HCT116 (cell line): ENCODE results near the gene AAR2.

ENCODE experiments used
- EZH2 ChIP-seq: fragments of 200-600 bp; sonication (generic); IDR thresholded peaks from 2 replicates; pipeline ENCODE4 v1.6.1; 2017; ENCODE audit warnings: antibody characterized with exemption, mixed run types
- EZH2phosphoT487 ChIP-seq: fragments of 200-600 bp; IDR thresholded peaks from 2 replicates; pipeline ENCODE4 v1.6.1; 2018; ENCODE audit warnings: antibody characterized with exemption, borderline replicate concordance
- POLR2A ChIP-seq: IDR thresholded peaks from 2 replicates; pipeline ENCODE4 v1.7.0; 2011; ENCODE audit warnings: borderline replicate concordance; ENCODE audit not compliant: insufficient read depth, insufficient read length; ENCODE audit errors: extremely low read depth
- POLR2AphosphoS5 ChIP-seq: IDR thresholded peaks from 2 replicates; pipeline ENCODE4 v1.6.1; 2011; ENCODE audit warnings: mild to moderate bottlenecking, low read depth, low read length, moderate library complexity
- SP1 ChIP-seq: IDR thresholded peaks from 2 replicates; pipeline ENCODE4 v1.6.1; 2012; ENCODE audit warnings: low read depth
- TCF7L2 ChIP-seq: IDR thresholded peaks from 2 replicates; pipeline ENCODE4 v1.7.0; 2011; ENCODE audit warnings: borderline replicate concordance, inconsistent platforms; ENCODE audit not compliant: insufficient read depth, insufficient read length; ENCODE audit errors: extremely low read depth
- YY1 ChIP-seq: IDR thresholded peaks from 2 replicates; pipeline ENCODE4 v1.6.1; 2011; ENCODE audit warnings: low read length, low read depth, moderate library complexity, mild to moderate bottlenecking; ENCODE audit not compliant: insufficient replicate concordance; ENCODE audit errors: extremely low read depth
- ZFX ChIP-seq: fragments of 450-650 bp; IDR thresholded peaks from 2 replicates; pipeline ENCODE4 v1.6.1; 2017
- TF ChIP-seq, protein P1 (sequence below), 3 experiments: fragments of 200-600 bp in 1 of 3; sonication (generic) in 1 of 3; IDR thresholded peaks in 2 of 3; conservative IDR thresholded peaks in 1 of 3; 2 replicates each; pipeline ENCODE4 v1.5.1; 2012 to 2017; ENCODE audit warnings: low read depth in 2 of 3, low read length in 2 of 3, antibody characterized with exemption in 1 of 3, borderline replicate concordance in 1 of 3, control low read depth in 1 of 3, mild to moderate bottlenecking in 1 of 3, mixed read lengths in 1 of 3, mixed run types in 1 of 3, moderate library complexity in 1 of 3; ENCODE audit not compliant: insufficient read depth in 1 of 3
- TF ChIP-seq, protein P2 (sequence below): IDR thresholded peaks from 2 replicates; pipeline ENCODE4 v1.6.1; 2012; ENCODE audit warnings: low read depth
- TF ChIP-seq, protein P3 (sequence below): IDR thresholded peaks from 2 replicates; pipeline ENCODE4 v1.6.1; 2012
- TF ChIP-seq, protein P4 (sequence below): IDR thresholded peaks from 2 replicates; pipeline ENCODE4 v1.6.1; 2012

DNA sequence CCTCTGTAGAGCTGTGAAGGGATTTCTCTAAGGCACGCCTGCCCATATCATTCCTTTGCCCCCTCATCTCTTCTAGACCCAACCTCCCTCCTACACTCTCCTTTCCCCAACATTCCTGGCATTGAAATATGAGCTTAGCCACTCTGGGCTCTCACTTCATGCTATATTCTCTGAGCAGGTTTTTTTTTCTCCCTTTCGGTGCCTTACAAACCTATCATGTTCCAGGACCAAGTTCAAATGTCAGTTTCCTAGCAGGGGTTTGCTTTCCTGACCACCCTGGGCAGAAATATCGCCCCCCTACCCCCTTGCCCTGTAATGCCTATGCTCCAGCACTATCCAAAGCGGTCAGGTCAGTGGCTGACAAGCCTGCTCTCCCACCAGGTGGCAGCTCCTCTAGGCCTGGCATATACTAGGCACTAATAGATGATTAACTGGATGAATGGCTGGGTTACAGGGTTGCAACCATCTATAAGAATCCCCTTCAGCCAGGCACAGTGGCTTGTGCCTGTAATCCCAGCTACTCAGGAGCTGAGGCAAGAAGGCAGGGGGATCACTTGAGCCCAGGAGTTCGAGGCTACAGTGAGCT, 25.7 kb upstream of the AAR2 start:
- TF ChIP-seq TCF7L2, result no peak
- TF ChIP-seq, protein P1, sequence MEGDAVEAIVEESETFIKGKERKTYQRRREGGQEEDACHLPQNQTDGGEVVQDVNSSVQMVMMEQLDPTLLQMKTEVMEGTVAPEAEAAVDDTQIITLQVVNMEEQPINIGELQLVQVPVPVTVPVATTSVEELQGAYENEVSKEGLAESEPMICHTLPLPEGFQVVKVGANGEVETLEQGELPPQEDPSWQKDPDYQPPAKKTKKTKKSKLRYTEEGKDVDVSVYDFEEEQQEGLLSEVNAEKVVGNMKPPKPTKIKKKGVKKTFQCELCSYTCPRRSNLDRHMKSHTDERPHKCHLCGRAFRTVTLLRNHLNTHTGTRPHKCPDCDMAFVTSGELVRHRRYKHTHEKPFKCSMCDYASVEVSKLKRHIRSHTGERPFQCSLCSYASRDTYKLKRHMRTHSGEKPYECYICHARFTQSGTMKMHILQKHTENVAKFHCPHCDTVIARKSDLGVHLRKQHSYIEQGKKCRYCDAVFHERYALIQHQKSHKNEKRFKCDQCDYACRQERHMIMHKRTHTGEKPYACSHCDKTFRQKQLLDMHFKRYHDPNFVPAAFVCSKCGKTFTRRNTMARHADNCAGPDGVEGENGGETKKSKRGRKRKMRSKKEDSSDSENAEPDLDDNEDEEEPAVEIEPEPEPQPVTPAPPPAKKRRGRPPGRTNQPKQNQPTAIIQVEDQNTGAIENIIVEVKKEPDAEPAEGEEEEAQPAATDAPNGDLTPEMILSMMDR (IDR thresholded peaks at IDR 0.05 in 2 of 3, conservative IDR thresholded peaks at IDR 0.05 in 1 of 3; ENCODE audit: borderline replicate concordance in 1 of 3, insufficient read depth in 1 of 3, low read depth in 2 of 3, low read length in 2 of 3), result 0 out of 6 replicates have a peak, but pooled peaks of 2 of the 3 experiments have one; percentile 9 to 13
- no peak for TF ChIP-seq YY1
- no peak for TF ChIP-seq EZH2
- no peak for TF ChIP-seq POLR2A
- no peak for TF ChIP-seq EZH2phosphoT487
- no peak for TF ChIP-seq POLR2AphosphoS5
- no peak for TF ChIP-seq ZFX
- TF ChIP-seq, protein P2, sequence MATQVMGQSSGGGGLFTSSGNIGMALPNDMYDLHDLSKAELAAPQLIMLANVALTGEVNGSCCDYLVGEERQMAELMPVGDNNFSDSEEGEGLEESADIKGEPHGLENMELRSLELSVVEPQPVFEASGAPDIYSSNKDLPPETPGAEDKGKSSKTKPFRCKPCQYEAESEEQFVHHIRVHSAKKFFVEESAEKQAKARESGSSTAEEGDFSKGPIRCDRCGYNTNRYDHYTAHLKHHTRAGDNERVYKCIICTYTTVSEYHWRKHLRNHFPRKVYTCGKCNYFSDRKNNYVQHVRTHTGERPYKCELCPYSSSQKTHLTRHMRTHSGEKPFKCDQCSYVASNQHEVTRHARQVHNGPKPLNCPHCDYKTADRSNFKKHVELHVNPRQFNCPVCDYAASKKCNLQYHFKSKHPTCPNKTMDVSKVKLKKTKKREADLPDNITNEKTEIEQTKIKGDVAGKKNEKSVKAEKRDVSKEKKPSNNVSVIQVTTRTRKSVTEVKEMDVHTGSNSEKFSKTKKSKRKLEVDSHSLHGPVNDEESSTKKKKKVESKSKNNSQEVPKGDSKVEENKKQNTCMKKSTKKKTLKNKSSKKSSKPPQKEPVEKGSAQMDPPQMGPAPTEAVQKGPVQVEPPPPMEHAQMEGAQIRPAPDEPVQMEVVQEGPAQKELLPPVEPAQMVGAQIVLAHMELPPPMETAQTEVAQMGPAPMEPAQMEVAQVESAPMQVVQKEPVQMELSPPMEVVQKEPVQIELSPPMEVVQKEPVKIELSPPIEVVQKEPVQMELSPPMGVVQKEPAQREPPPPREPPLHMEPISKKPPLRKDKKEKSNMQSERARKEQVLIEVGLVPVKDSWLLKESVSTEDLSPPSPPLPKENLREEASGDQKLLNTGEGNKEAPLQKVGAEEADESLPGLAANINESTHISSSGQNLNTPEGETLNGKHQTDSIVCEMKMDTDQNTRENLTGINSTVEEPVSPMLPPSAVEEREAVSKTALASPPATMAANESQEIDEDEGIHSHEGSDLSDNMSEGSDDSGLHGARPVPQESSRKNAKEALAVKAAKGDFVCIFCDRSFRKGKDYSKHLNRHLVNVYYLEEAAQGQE, result no peak
- TF ChIP-seq, protein P3, sequence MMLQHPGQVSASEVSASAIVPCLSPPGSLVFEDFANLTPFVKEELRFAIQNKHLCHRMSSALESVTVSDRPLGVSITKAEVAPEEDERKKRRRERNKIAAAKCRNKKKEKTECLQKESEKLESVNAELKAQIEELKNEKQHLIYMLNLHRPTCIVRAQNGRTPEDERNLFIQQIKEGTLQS, result no peak
- TF ChIP-seq, protein P4, sequence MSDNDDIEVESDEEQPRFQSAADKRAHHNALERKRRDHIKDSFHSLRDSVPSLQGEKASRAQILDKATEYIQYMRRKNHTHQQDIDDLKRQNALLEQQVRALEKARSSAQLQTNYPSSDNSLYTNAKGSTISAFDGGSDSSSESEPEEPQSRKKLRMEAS, result no peak
- no peak for TF ChIP-seq SP1
